GM13976 (cell line): ENCODE measurements around the gene GBX2.

Experiments
- DNase-seq: peaks from one replicate; pipeline ENCODE4 v3.0.0; 2012; ENCODE audit warnings: low spot score
- in situ Hi-C: fragments of 300-500 bp; cut with MboI; formaldehyde crosslinking; loops from one replicate; pipeline ENCODE4 v1.12.0; 2022; ENCODE audit warnings: low sequenced_read_pairs, mixed read lengths, inconsistent platforms; ENCODE audit not compliant: unreplicated experiment
- TF ChIP-seq, protein P1 (sequence below): IDR thresholded peaks from 2 replicates; pipeline ENCODE4 v1.5.1; 2012; ENCODE audit warnings: borderline replicate concordance, mild to moderate bottlenecking; ENCODE audit not compliant: insufficient read depth; ENCODE audit errors: extremely low read depth, missing control alignments, control extremely low read depth

The GBX2 gene

DNA sequence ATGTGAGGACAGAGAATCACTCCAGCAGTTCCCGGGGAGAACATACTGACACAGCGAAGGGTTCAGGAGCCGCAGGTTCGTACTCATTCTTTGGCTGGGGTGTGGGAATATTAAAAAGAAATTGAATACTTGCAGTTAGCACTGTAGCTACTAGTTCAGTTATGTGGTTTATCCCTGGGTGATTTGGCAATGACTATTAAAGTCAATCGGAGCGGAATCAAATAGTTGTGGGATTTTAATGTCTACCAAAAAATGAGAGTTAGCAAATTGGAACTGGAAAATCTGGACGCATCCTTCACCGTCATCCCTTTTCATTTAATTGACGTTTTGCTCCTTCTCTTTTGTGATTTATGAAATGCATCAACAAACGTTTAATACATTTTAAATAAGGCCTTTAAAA, 50.8 kb downstream of the GBX2 start:
- TF ChIP-seq, protein P1, sequence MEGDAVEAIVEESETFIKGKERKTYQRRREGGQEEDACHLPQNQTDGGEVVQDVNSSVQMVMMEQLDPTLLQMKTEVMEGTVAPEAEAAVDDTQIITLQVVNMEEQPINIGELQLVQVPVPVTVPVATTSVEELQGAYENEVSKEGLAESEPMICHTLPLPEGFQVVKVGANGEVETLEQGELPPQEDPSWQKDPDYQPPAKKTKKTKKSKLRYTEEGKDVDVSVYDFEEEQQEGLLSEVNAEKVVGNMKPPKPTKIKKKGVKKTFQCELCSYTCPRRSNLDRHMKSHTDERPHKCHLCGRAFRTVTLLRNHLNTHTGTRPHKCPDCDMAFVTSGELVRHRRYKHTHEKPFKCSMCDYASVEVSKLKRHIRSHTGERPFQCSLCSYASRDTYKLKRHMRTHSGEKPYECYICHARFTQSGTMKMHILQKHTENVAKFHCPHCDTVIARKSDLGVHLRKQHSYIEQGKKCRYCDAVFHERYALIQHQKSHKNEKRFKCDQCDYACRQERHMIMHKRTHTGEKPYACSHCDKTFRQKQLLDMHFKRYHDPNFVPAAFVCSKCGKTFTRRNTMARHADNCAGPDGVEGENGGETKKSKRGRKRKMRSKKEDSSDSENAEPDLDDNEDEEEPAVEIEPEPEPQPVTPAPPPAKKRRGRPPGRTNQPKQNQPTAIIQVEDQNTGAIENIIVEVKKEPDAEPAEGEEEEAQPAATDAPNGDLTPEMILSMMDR: no peak
- in situ Hi-C loops: no loop called here
- DNase-seq: no peak
